HPDE6-E6E7 (cell line): Measurements from ENCODE around the gene SWT1.
"Not testable (repeated sequence)": the region's sequence is repeated elsewhere in the genome, so short reads cannot be mapped to it uniquely, and the experiment has no call there.

ENCODE experiments used
- DNase-seq: peaks from one replicate; pipeline ENCODE4 v3.0.0; 2011; ENCODE audit warnings: missing footprints; ENCODE audit errors: extremely low spot score

Gene SWT1

DNA sequence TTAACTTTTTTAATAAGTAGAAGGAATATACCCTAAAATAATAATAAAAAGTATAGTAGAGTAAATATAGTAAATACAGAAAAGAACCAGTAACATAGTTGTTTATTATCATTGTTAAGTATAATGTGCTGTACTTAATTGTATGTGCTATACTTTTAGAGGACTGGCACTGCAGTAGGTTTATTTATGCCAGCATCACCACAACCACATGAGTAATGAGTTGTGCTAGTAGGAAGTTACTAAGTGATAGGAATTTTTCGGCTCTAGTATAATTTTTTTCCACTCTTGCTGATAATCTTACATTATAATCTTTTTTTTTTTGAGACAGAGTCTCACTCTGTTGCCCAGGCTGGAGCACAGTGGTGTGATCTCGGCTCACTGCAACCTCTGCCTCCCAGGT lies 88.5 kb downstream of the SWT1 start:
- no peak for DNase-seq

DNA sequence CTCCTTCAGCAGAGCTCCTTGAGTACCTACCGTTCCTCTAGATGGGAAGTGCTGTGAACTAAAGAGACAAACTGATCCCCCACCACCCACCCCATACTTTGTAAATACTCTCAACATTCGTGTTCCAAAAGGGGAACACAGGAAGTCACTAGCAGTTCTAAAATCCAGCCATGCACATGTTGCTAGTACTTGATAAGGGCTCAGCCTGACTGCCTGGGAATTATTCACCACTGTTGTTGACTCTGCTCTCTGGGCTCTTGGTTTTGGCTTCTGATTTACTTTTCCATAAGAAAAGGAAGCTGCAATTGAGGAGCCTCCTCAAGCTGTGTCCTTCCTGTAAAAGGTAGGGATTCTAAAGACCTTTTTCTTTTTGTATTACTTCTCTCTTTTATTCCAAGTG lies 92.6 kb downstream of the SWT1 start:
- DNase-seq = no peak

DNA sequence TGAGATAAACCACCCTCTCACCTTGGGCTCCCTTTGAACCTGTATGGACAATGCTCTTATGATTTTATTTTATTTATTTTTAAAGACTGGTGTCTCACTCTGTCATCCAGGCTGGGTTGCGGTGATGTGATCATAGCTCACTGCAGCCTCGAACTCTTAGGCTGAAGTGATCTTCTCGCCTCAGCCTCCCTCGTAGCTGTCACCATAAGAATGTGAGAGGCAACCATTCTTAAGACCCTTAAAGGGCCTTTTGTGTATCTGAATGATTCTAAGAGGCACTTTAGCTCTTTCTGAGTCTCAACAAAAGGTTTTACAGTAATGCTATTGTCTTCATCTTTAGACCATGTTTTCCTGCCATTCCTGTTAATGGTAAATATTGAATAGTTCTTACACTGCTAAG lies 93.1 kb downstream of the SWT1 start:
- DNase-seq = no peak

DNA sequence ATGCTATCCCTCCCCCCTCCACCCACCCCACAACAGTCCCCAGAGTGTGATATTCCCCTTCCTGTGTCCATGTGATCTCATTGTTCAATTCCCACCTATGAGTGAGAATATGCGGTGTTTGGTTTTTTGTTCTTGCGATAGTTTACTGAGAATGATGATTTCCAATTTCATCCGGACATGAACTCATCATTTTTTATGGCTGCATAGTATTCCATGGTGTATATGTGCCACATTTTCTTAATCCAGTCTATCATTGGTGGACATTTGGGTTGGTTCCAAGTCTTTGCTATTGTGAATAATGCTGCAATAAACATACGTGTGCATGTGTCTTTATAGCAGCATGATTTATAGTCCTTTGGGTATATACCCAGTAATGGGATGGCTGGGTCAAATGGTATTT lies 95.0 kb downstream of the SWT1 start:
- not testable (repeated sequence) for DNase-seq

DNA sequence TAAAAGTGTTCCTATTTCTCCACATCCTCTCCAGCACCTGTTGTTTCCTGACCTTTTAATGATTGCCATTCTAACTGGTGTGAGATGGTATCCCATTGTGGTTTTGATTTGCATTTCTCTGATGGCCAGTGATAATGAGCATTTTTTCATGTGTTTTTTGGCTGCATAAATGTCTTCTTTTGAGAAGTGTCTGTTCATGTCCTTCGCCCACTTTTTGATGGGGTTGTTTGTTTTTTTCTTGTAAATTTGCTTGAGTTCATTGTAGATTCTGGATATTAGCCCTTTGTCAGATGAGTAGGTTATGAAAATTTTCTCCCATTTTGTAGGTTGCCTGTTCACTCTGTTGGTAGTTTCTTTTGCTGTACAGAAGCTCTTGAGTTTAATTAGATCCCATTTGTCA lies 95.4 kb downstream of the SWT1 start:
- DNase-seq = not testable (repeated sequence)

DNA sequence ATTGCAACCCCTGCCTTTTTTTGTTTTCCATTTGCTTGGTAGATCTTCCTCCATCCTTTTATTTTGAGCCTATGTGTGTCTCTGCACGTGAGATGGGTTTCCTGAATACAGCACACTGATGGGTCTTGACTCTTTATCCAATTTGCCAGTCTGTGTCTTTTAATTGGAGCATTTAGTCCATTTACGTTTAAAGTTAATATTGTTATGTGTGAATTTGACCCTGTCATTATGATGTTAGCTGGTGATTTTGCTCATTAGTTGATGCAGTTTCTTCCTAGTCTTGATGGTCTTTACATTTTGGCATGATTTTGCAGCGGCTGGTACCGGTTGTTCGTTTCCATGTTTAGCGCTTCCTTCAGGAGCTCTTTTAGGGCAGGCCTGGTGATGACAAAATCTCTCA lies 98.6 kb downstream of the SWT1 start:
- not testable (repeated sequence) for DNase-seq

DNA sequence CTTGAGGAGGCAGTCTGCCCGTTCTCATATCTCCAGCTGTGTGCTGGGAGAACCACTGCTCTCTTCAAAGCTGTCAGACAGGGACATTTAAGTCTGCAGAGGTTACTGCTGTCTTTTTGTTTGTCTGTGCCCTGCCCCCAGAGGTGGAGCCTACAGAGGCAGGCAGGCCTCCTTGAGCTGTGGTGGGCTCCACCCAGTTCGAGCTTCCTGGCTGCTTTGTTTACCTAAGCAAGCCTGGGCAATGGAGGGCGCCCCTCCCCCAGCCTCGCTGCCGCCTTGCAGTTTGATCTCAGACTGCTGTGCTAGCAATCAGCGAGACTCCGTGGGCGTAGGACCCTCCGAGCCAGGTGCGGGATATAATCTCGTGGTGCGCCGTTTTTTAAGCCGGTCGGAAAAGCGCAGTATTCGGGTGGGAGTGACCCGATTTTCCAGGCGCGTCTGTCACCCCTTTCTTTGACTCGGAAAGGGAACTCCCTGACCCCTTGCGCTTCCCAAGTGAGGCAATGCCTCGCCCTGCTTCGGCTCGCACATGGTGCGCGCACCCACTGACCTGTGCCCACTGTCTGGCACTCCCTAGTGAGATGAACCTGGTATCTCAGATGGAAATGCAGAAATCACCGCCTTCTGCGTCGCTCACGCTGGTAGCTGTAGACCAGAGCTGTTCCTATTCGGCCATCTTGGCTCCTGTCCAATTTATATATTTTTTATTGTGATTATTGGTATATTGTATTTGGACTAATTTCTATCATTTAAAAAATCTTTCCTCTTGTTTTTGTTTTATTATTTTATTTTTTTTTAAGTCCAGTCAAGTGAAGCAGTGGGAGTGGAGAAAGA lies 100.4 kb downstream of the SWT1 start:
- DNase-seq = not testable (repeated sequence)

DNA sequence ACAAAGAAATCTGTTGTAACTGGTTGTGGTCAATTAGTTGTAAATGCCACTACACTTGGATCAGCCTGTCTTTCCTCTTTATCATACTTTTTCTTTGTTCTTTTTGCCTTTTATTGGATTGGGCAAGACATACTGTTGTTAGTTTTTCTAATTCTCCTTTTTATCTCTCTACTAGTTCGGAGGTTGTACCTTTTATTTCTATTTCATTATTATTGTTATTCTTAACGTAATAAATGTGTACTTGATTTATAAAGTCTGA lies 100.9 kb downstream of the SWT1 start:
- DNase-seq = no peak

DNA sequence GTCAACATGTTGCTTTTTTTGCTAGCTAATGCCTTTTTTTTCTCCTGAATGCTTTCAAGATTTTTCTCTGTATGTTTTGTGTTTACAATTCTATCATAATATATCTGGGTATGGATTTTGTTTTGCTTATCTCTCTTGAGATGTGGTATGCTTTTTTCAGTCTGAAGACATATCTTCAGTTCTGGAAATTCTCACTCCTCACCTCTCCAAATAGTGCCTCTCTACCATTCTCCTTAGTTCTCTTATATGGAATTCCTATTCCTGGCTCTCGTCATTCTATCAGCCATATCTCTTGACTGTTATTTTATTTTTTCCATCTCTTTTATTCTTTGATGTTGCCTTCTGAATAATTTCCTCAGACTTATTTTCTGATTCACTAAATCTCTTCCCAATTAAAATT lies 101.7 kb downstream of the SWT1 start:
- no peak for DNase-seq

DNA sequence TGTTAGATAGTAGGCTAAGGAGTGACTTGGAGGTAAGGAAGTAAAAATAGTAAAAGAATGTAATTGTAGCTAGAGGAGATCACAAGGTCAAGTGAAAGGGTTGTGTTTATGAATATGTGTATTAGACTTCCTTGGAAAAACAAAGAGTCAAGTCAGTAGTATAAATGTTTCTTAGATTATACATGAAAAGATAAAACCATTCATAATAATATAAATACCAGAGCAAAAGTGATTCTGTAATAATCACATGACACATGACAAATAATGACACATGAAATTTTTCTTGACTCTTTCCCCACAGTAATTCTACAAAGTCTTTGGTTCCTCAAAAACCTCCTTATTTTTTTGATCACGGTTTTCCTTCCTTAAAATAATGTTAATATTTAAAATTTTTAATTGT lies 103.6 kb downstream of the SWT1 start:
- no peak for DNase-seq

DNA sequence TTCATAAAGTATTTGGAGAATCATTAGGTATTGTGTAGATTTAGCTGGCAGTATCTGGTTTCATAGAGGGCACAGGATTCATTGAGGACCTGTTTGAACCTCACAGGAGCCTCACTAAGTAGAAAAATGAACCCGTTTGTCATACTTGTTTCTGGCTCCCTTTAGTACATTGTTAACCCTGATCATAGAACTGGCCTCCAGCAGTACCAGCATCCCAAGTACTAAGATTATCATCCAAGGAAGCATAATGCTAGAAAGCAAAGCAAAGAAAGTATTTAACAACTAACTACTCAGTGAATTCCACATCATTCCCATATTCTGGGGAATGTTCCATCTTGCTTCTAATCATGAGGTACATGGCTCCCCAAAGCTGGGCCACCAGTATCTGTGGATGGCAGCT lies 105.2 kb downstream of the SWT1 start:
- DNase-seq = no peak

DNA sequence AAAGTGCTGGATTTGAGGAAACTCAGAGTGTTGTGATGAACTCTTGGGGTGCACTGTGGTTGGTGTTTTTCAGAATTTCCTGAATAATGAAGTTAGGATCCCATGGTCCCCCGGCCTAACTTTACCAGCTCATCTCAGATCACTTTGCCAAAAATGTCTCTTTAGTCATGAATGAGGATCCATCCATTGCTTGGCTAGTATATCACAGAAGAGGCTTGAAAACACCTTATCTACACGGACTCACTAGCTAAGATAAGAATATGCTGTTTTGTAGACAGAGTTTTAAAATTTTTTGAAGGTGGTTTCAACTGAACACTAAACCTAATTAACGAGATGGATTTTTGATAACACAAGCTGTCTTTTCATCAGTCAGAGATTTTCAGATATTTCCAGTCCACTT lies 106.3 kb downstream of the SWT1 start:
- DNase-seq = no peak

DNA sequence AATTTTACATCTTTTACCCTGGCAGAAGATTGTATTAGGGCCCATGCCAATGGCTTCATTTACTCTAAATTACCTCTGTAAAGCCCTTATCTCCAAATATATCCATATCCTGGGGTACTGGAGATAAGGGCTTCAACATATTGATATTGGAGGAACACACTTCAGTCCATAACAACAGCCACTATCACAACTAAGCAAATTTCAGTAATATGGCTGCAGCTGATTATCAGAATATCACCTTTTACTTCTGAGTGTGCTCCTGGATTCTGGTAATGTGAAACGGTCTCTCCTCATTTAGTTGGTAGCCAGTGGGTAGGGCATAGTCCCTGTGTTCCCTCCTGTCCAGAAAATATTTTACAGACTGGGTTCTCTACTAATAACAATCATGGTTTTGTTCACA lies 106.8 kb downstream of the SWT1 start:
- DNase-seq = no peak

DNA sequence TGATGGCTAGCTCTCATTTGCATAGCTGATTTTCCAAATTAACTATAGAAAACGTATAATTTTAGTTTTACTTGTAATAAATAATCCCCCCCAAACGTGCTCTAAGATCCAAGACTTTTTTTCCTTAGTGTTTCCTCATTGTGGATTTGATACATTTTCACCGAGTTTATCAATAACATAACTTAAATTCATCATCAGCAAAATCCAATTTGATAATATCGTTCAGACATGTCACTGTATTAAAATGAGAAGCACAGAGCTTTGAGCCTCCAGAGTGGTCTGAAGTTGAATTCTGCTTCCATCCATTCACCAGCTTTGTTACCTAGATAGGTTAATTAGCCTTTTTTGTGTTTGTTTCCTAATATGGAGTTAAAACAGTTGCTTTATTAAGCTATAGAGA lies 108.3 kb downstream of the SWT1 start:
- DNase-seq = no peak

DNA sequence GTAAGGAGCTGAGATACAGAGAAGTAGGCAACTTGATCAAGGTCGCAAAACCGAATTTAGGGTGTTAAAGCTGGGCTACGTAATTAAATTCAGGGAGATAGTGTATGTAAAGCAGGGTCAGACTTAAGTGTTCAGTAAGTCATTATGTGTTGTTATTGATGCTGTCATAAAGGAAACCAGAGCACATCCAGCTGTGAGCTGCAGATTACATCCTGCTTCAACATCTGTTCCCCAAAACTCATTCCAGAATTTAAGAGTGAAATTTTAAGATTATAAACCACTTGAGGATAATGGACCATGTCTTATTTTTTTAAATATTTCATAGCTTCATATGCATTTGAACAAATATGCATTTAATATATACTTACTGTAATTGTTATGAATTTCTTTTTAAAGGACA lies 110.3 kb downstream of the SWT1 start:
- DNase-seq = no peak

DNA sequence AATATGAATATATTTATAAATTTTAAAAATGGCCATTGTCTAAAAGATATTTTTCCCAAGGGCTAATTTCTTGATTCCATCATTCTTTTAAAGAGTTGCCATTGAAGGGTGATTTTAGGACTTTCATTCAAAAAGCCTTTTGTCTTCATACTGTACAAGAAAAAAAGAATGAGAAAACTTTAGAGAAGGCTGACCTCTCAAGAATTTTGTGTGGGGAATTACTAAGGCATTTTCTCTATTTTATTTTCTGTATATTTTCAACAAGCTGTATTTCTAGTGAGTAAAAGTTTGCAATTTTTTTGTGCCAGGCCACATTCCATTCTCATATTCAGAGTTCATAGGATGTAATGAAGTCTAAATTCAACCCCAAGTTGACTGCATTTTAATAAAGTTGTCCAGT lies 110.7 kb downstream of the SWT1 start:
- no peak for DNase-seq

DNA sequence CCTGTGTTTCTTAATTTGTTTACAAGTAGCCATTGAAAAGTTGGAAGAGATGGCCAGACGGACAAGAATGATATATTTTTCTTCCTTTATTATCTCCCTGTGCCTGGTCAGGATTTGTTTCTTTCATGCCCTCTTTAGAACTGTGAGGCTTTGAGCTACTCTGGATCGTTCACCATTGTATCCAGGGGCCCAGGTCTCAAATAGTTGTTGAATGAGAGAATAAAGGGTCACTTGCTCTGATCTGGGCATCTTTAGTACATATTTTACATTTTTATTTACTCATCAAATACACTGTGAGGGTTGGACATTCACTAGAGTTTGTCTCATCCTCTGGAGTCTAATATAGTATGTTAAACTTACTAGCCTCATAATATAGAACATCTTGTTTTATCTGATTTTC lies 111.4 kb downstream of the SWT1 start:
- no peak for DNase-seq

DNA sequence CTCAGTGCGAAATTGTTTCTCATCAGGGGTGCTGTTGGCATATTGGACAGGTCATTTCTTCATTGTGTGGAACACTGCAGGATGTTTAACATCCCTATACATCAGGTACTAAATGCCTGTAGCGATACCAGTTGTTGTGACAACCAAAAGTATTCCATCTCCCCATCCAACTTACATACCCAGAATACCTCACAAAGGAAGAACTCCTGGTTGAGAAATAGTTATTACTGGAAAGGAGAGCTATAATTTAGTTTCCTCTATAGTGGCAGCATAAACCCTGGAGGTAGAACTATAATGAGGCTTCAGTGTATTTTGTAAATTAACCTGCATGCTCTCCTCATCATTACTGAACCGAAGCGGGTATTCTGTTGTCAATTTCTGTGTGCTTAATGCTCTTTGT lies 115.0 kb downstream of the SWT1 start:
- no peak for DNase-seq

DNA sequence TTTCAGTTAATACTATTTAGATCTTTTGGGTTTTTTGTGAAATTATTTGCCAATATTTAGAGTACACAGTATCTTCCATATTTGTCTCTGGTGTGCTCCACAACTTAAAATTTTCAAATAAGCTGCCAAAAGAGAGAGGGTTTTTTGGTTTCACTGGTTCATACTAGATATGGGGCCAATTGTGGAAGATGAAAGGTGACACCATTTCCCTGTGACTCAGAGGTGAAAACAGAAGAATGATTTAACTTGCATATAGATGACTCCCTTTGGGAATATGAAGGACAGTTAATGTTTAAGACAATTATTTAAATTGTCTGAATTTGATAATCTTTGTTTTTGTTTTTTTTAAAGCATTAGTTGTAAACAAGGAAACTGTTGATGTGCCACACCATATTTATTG lies 122.6 kb downstream of the SWT1 start:
- no peak for DNase-seq

DNA sequence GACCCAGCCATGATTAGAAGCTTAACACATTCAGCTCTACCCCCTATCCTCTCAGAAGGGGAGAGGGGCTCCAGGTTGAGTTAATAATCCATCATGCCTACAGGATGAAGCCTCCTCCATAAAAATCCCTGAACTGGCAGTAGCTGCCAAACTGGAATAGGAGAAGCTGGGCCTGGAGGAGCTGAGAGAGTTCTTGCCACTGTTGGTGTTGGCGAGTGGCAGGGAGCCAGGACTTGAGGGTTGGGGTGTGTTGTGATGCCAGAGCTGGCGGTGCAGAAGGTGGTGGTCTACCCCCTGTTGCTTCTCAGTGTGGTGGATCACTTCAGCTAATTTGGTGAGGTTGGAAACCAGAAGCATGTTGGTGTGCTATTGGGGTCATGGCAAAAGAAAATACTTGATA lies 123.6 kb downstream of the SWT1 start:
- DNase-seq = no peak

DNA sequence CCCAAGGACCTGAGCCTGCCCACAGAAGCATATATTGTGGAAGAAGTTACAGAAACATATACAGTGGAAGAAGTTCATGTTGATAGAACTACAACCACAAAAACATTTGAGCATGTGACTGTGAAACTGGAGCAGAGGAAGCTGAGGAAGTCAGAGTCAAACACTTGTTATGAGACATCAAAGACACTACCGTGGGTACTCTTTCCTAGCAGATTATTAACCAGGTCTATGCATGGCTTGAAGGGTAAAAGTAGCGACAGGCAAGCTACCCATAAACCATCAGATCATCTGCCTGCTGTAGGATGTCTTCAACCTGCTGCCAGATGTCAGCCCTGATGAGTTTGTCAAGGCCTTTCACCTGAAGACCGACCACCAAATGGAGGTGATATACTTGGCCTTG lies 124.3 kb downstream of the SWT1 start:
- no peak for DNase-seq

DNA sequence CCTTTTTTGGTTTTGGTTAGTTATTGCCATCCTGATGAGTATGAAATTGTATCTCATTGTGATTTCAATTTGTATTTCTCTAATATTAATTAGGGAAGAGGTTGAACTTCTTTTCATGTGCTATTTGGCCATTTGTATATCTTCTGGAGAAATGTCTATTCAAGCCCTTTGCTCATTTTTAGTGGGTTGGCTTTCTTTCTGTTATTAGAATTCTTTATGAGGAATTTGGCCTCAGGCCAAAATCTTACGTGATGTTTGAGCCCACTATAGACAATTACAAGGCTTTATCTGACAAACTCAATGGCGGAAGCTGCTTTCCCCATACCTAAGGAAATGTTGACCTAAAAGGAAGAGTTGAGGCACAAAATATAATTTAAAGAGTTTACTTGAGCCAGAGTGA lies 127.1 kb downstream of the SWT1 start:
- no peak for DNase-seq

DNA sequence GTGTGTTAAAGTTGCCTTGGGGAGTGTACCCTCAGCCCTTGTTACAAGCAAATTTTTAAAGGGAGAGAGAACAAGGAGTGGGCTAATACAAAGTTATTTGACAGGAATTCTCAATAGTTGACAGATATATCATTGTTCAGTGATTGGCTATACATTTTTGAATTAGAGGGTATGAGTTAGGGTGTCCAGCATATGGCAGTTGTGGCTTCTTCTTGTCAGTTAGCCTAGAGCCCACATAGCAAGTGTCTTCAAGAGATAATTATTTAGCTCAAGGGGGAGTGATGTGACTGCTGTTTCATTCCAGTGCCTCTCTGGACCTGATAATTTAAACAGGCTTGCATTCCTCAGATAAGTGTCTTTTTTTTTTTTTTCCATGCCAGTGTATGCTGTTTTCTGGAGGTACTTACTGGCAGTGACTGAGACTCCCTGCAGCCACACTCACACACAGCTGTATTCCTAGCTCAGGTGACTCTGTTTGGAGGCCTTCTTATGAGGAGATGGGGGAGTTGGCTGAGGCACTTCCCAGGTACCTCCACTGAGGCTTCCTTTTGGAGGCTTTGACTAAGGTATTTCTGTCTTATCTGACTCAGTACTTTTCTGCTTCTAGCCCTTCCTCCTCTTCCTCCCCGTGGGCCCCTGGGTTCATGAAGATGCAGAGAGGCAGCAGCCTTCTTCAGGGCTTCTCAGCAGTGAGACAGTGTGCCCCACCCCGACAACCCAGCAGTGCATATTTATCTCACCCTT lies 127.7 kb downstream of the SWT1 start:
- no peak for DNase-seq

DNA sequence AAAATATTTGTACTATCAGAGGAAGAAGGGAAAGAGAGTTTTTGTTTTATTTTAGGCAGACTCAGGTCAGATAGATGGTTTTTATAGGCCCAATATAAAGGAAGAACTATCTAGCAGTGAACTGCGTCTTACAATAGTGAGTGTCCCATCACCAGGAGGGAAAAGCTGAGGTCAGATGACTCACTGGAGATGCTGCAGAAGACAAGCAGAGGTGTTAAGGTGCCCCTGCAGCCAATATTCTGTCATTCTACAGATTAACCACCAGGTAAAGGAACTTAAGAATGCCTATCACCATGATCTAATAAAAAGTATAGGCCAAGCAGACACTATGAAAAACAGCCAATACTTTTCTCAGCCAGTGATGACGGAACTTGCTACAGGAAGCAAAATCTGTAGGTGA lies 130.5 kb downstream of the SWT1 start:
- no peak for DNase-seq
